Measurements from ENCODE around the gene SCRN2.

DNA sequence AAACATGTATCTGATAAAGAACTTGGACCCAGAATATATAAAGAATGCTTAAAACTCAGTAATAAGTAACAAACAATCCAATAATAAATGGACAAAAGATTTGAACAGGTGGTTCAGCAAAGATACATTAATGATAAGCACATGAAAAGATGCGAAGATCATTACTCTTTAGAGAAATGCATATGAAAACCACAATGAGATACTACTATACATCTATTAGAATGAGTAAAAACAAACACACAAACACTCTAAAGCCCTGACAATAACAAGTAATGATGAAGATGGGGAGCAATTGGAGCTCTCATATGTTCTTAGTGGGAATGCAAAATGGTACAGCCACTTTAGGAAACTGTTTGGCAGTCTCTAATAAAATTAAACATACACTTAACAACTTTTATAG, 48.6 kb downstream of the SCRN2 start:
- no peak for TF ChIP-seq POLR2A (IDR thresholded peaks at IDR 0.05)
- TF ChIP-seq, protein P1, sequence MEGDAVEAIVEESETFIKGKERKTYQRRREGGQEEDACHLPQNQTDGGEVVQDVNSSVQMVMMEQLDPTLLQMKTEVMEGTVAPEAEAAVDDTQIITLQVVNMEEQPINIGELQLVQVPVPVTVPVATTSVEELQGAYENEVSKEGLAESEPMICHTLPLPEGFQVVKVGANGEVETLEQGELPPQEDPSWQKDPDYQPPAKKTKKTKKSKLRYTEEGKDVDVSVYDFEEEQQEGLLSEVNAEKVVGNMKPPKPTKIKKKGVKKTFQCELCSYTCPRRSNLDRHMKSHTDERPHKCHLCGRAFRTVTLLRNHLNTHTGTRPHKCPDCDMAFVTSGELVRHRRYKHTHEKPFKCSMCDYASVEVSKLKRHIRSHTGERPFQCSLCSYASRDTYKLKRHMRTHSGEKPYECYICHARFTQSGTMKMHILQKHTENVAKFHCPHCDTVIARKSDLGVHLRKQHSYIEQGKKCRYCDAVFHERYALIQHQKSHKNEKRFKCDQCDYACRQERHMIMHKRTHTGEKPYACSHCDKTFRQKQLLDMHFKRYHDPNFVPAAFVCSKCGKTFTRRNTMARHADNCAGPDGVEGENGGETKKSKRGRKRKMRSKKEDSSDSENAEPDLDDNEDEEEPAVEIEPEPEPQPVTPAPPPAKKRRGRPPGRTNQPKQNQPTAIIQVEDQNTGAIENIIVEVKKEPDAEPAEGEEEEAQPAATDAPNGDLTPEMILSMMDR (IDR thresholded peaks at IDR 0.05) = no peak

All from breast epithelium (tissue), 3 donors.